ENCODE measurements around the gene UROD.
"Not testable (repeated sequence)": the region's sequence is repeated elsewhere in the genome, so short reads cannot be mapped to it uniquely, and the experiment has no call there.

Gene UROD

DNA sequence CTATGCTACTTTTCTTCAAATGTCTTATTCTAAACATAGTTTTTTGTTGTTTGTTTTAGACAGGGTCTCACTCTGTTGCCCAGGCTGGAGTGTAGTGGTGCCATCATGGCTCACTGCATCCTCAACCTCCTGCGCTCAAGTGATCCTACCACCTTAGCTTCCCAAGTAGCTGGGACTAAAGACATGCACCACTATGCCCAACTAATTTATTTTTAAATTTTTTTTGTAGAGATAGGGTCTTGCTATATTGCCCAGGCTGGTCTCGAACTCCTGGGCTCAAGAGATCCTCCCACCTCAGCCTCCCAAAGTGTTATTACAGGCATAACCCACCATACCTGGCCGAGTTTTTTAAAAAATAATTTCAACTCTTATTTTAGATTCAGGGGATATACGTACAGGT lies 50.4 kb downstream of the UROD start:
- H2AFZ ChIP-seq (ENCODE audit: low read length); H3K4me2 ChIP-seq (ENCODE audit: insufficient read depth, low read length, poor library complexity, severe bottlenecking); H3K4ac ChIP-seq (ENCODE audit: low read length); DNase-seq (ENCODE audit: low spot score); H3K23ac ChIP-seq (ENCODE audit: low read depth, low read length, poor library complexity); H2BK15ac ChIP-seq (ENCODE audit: low read length); H2BK120ac ChIP-seq (ENCODE audit: low read depth, low read length); H3K27ac ChIP-seq (replicated peaks; ENCODE audit: low read length); H3K14ac ChIP-seq (ENCODE audit: low read length); H3K79me1 ChIP-seq (ENCODE audit: low read depth, low read length); H2BK5ac ChIP-seq (ENCODE audit: low read length); H3K27me3 ChIP-seq (ENCODE audit: control insufficient read depth in 3 of 3, insufficient read depth in 3 of 3, low read depth in 1 of 3, low read length in 3 of 3); H3K4me3 ChIP-seq (ENCODE audit: low read length in 2 of 2); H3K9ac ChIP-seq (ENCODE audit: low read depth, low read length, poor library complexity); H3K9me3 ChIP-seq (replicated peaks in 1 of 2; ENCODE audit: control insufficient read depth in 2 of 2, insufficient read depth in 1 of 2, low read depth in 1 of 2, low read length in 2 of 2); H2BK12ac ChIP-seq (ENCODE audit: low read length); H3K4me1 ChIP-seq (ENCODE audit: control insufficient read depth in 2 of 2, insufficient read depth in 1 of 2, low read depth in 1 of 2, low read length in 2 of 2); H4K8ac ChIP-seq (ENCODE audit: low read depth, low read length); H3K36me3 ChIP-seq (replicated peaks in 1 of 2; ENCODE audit: control insufficient read depth in 2 of 2, insufficient read depth in 2 of 2, low read length in 2 of 2); H4K91ac ChIP-seq (ENCODE audit: low read depth, low read length, poor library complexity); H2AK5ac ChIP-seq (ENCODE audit: low read depth, low read length); H3K18ac ChIP-seq (ENCODE audit: low read length): not testable (repeated sequence)
- WGBS, 2 donors (ENCODE audit: extremely low coverage in 2 of 2, insufficient read length in 2 of 2, insufficient replicate concordance in 1 of 2): no CpG with 5 or more reads among the region's 4 CpGs

DNA sequence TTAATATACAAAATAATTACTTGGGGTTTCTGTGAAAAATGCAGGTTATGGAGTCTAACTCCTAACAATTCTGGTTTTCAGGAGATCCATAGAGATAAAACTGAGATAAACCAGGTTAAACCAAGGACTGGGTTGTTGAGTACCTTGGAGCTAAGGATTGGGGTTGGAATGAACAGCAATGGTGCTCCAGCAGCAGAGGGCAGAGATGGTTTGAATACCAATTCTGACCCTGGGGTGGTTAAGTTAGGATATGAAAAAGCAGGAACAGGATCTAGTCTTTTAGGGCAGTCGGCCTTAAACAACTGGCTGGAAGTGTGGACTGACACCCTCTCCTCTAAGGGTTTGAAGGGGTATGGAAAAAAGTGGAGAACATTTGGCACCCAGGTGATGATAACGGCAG lies 53.0 kb downstream of the UROD start:
- Histone ChIP-seq H4K91ac (ENCODE audit: low read depth, low read length, poor library complexity) (no peak overlapping the region), H2AFZ (ENCODE audit: low read length) (no peak overlapping the region), H3K4me2 (ENCODE audit: insufficient read depth, low read length, poor library complexity, severe bottlenecking) (no peak overlapping the region), H2BK12ac (ENCODE audit: low read length) (no peak overlapping the region), H3K9ac (ENCODE audit: low read depth, low read length, poor library complexity) (no peak overlapping the region), H3K14ac (ENCODE audit: low read length) (no peak overlapping the region), H3K23ac (ENCODE audit: low read depth, low read length, poor library complexity) (no peak overlapping the region), H3K79me1 (ENCODE audit: low read depth, low read length) (no peaks in the 10 kb centered on the region), H2BK120ac (ENCODE audit: low read depth, low read length) (no peak overlapping the region), H3K4me3 (ENCODE audit: low read length in 2 of 2) (no peak overlapping the region), H3K4me1 (ENCODE audit: control insufficient read depth in 2 of 2, insufficient read depth in 1 of 2, low read depth in 1 of 2, low read length in 2 of 2) (no peaks in the 10 kb centered on the region), H2BK5ac (ENCODE audit: low read length) (no peak overlapping the region), H3K36me3 (replicated peaks in 1 of 2; ENCODE audit: control insufficient read depth in 2 of 2, insufficient read depth in 2 of 2, low read length in 2 of 2) (no peaks in the 10 kb centered on the region), H3K18ac (ENCODE audit: low read length) (no peak overlapping the region), H2BK15ac (ENCODE audit: low read length) (no peak overlapping the region), H3K27ac (replicated peaks; ENCODE audit: low read length) (no peak overlapping the region), H3K4ac (ENCODE audit: low read length) (no peak overlapping the region), H4K8ac (ENCODE audit: low read depth, low read length) (no peak overlapping the region), H3K27me3 (ENCODE audit: control insufficient read depth in 3 of 3, insufficient read depth in 3 of 3, low read depth in 1 of 3, low read length in 3 of 3) (no peaks in the 10 kb centered on the region), H2AK5ac (ENCODE audit: low read depth, low read length) (no peak overlapping the region), H3K9me3 (replicated peaks in 1 of 2; ENCODE audit: control insufficient read depth in 2 of 2, insufficient read depth in 1 of 2, low read depth in 1 of 2, low read length in 2 of 2) (no peaks in the 10 kb centered on the region)
- no peak for DNase-seq (ENCODE audit: low spot score)
- no CpG with 5 or more reads among the region's 2 CpGs for WGBS, 2 donors (ENCODE audit: extremely low coverage in 2 of 2, insufficient read length in 2 of 2, insufficient replicate concordance in 1 of 2)

Measured in neuronal stem cell (in vitro differentiated cells).